Measurements from ENCODE around the gene TXNL1.

GRCh38 chr18:56565551-56566345 lies 72.6 kb downstream of the TXNL1 start:
- TF ChIP-seq CTCF (IDR thresholded peaks at IDR 0.05; ENCODE audit: extremely low read depth in 1 of 2, insufficient read depth in 1 of 2, low read depth in 1 of 2, low read length in 2 of 2) (no peak), EZH2 (IDR thresholded peaks at IDR 0.05; ENCODE audit: borderline replicate concordance, low read depth, low read length, severe bottlenecking) (no peak), POLR2A (IDR thresholded peaks at IDR 0.05; ENCODE audit: low read depth, low read length) (no peak), POLR2AphosphoS5 (IDR thresholded peaks at IDR 0.05; ENCODE audit: insufficient read depth, low read depth, low read length) (no peak), MAX (IDR thresholded peaks at IDR 0.05; ENCODE audit: insufficient read depth, insufficient read length) (no peak)

All from endothelial cell of umbilical vein (primary cell).